Nephron progenitor cell (in vitro differentiated cells): Measurements from ENCODE around the gene ENOX1.

ENCODE experiments used
- DNase-seq: peaks from one replicate; pipeline ENCODE4 v3.0.0; 2021
- H3K27ac Mint-ChIP-seq: 2 replicates; pipeline ENCODE4 v1.8.0; 2021; ENCODE audit warnings: mild to moderate bottlenecking, moderate library complexity, mixed read lengths
- H3K27me3 Mint-ChIP-seq: 2 replicates; pipeline ENCODE4 v1.8.0; 2021; ENCODE audit warnings: mild to moderate bottlenecking, low read depth, mixed read lengths; ENCODE audit not compliant: poor library complexity
- H3K36me3 Mint-ChIP-seq: 2 replicates; pipeline ENCODE4 v1.8.0; 2021; ENCODE audit warnings: low read depth, mixed read lengths
- H3K4me1 Mint-ChIP-seq: 2 replicates; pipeline ENCODE4 v1.8.0; 2021; ENCODE audit warnings: mixed read lengths
- H3K4me3 Mint-ChIP-seq: 2 replicates; pipeline ENCODE4 v1.8.0; 2021; ENCODE audit warnings: mild to moderate bottlenecking, moderate library complexity, mixed read lengths
- H3K9me3 Mint-ChIP-seq: 2 replicates; pipeline ENCODE4 v1.8.0; 2021; ENCODE audit warnings: mild to moderate bottlenecking, moderate library complexity, mixed read lengths
- TF ChIP-seq, protein P1 (sequence below): fragments of 200-600 bp; sonication (generic); IDR thresholded peaks from 2 replicates; pipeline ENCODE4 v1.5.0; 2021; ENCODE audit warnings: antibody characterized with exemption

ENOX1 gene

DNA sequence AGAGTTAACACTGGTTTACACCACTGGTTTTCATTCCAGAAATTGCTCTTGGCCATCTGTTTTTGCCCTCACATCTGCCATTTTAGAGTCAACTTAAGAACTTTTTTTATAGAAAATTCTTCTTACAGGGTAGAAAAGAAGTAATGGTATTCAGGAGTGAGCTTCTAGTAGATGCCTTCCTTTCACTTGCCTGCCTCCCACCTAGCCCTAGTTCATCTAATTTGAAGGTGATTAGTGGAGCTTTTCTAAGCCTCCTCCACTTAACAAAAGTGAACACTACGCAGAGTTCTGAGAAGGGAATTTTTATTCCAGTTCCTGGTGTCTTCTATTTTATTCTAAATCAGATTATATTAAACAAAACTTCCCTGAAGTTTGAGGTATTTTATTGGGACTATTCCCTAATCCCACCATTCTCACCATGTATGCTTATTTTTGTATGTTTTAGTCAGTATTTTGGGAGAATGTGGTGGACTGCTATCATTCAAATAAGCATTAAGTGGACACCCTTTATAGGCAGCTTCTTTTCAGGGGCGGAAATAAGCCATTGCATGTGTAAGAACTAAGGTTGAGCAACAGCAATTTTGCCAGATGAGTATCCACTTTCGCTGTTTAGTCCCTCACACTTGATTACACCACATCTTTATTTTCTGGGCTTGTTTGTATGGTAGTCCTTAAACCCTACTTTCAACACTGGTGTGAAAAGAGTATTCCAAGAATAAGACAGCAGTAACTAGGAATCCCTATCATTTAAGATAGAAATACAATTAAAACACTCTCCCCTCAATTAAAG lies 156.9 kb downstream of the ENOX1 start:
- no peaks in the 10 kb centered on the region for H3K36me3 Mint-ChIP-seq
- H3K9me3 Mint-ChIP-seq = peaks cover 5% of the 10 kb centered on the region
- DNase-seq = no peak
- H3K27me3 Mint-ChIP-seq = no peaks in the 10 kb centered on the region
- no peak overlapping the region for H3K27ac Mint-ChIP-seq
- TF ChIP-seq, protein P1, sequence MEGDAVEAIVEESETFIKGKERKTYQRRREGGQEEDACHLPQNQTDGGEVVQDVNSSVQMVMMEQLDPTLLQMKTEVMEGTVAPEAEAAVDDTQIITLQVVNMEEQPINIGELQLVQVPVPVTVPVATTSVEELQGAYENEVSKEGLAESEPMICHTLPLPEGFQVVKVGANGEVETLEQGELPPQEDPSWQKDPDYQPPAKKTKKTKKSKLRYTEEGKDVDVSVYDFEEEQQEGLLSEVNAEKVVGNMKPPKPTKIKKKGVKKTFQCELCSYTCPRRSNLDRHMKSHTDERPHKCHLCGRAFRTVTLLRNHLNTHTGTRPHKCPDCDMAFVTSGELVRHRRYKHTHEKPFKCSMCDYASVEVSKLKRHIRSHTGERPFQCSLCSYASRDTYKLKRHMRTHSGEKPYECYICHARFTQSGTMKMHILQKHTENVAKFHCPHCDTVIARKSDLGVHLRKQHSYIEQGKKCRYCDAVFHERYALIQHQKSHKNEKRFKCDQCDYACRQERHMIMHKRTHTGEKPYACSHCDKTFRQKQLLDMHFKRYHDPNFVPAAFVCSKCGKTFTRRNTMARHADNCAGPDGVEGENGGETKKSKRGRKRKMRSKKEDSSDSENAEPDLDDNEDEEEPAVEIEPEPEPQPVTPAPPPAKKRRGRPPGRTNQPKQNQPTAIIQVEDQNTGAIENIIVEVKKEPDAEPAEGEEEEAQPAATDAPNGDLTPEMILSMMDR = no peak
- H3K4me3 Mint-ChIP-seq = no peak overlapping the region
- H3K4me1 Mint-ChIP-seq = no peaks in the 10 kb centered on the region

DNA sequence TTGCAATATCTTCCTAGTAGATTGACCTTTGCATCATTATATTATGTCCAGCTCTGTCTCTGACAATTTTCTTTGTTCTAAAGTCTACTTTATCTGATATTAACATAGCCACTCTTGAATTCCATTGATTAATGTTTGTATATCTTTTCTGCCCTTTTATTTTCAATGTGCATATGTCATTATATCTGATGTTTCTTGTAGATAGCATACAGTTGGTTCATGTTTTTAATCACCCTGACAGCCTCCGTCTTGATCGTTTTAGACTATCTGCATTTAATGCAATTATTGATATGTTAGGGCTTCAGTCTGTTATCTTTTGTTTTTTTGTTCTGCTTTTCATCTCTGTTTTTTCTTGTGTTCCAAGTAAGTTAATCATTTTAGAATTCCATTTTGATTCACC lies 159.8 kb downstream of the ENOX1 start:
- Mint-ChIP-seq H3K4me3 (no peak overlapping the region), H3K27me3 (no peaks in the 10 kb centered on the region), H3K36me3 (no peaks in the 10 kb centered on the region), H3K9me3 (peaks cover 10% of the 10 kb centered on the region), H3K4me1 (no peaks in the 10 kb centered on the region), H3K27ac (no peak overlapping the region)
- no peak for DNase-seq
- TF ChIP-seq, protein P1 = no peak

DNA sequence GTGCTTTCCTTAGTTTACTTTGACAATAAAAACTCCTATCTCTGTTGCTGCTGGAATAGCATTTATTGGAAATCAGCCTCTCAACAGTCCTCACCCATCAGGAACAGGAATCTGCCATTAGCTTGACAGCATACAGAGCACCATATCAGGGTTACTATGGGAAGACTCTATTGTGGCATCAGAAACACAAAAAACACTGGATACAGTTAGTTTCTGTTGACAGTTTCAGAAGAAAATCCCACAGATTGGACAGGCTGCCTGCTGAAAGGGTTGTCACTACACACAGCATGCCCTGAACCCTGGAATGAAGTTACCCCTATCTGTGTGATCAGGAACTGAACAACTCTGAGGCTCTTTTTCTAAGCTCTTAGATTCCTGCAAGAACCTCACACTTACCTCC lies 172.7 kb downstream of the ENOX1 start:
- no peaks in the 10 kb centered on the region for H3K27me3 Mint-ChIP-seq
- no peak for DNase-seq
- no peaks in the 10 kb centered on the region for H3K36me3 Mint-ChIP-seq
- no peak overlapping the region for H3K4me3 Mint-ChIP-seq
- TF ChIP-seq, protein P1 = no peak
- peaks cover 18% of the 10 kb centered on the region for H3K9me3 Mint-ChIP-seq
- no peak overlapping the region for H3K27ac Mint-ChIP-seq
- H3K4me1 Mint-ChIP-seq = no peaks in the 10 kb centered on the region

DNA sequence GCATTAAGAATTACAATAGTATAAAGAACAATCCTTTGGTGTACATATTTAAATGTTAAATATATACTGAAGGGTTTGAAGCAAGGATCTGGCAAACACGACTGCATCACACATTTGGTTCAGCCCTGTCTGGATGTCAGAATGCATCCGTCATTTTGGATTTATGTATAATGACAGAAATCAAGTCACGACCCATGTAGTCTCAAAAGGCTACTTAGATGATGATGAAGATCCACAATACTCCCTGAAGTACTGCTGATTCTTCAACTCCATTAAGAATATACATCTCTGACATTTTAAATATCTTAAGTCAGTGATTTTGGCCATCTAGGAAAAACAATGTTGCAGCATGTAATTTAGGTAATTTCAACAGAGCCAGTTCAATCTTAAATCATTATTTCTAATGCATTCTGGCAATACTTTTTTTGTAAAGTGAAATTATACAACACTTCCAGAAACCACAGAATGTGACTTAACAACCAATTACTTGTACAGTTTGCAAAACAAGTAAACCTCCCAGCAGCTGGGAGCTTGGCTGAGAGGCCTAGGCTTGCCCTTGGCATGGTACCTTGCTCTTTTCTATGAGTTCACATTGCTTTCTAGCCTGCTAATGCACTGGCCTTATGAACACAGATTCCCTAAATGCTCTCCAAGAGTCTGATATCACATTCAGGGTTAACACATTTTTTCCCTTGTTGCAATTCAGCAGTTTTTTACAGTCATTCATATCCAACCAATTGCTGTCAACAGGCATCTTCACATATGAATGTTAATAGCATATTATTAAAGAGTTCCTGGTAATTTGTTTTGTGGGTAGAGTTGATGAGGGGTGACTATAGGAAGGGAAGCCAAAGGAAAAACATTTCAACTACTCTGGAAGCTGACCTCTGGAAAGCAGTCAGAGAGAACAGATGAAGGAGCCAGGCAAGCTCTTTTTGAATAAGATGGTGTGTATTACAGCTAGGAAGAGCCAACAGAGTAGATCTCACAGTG lies 175.2 kb downstream of the ENOX1 start:
- TF ChIP-seq, protein P1 = no peak
- Mint-ChIP-seq H3K4me3 (no peak overlapping the region), H3K27me3 (no peaks in the 10 kb centered on the region), H3K9me3 (no peaks in the 10 kb centered on the region), H3K27ac (peak overlapping the region; percentile 86), H3K4me1 (no peaks in the 10 kb centered on the region), H3K36me3 (no peaks in the 10 kb centered on the region)
- no peak for DNase-seq

DNA sequence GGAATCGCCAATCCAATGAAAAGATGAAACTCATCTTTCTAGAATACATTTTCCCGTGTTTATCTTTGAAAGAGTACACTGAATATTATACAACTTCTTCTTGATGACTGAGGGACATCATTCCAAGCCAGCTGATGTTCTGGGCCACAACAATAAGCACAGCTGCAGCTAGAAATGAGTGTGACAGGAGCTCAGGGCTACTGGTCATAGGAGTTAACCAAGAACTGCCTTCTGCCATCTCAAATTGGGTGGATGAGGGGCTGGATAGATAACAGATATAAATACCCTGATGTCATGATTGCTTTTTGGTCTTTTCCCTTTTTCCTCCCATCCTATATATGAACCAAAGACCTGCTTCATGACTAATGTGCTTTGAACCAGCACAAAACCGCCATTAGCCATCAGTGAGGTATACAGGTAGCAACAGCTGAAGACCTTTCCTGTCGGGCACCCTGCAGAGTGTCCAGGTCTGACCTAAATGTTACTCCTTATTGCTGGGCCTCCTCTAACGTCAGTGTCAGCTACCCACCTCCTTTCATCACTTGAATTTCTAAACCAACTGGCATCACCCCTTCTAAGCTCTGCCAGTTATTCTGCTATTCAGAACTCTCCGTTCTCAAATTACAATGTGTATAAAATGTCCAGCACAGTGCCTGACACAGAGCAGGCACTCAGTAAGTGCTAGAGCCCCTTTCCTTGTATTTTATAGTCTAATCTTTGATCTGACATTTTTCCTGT lies 178.2 kb downstream of the ENOX1 start:
- TF ChIP-seq, protein P1 = no peak
- no peaks in the 10 kb centered on the region for H3K27me3 Mint-ChIP-seq
- H3K4me3 Mint-ChIP-seq = no peak overlapping the region
- no peak overlapping the region for H3K27ac Mint-ChIP-seq
- H3K4me1 Mint-ChIP-seq = no peaks in the 10 kb centered on the region
- H3K36me3 Mint-ChIP-seq = peaks cover 4% of the 10 kb centered on the region
- H3K9me3 Mint-ChIP-seq = peaks cover 23% of the 10 kb centered on the region
- DNase-seq = no peak
